Endothelial cell of umbilical vein (primary cell): Measurements from ENCODE around the gene GLRB.

Experiments
- CTCF ChIP-seq, 2 donors: IDR thresholded peaks; 1 replicate in 1 of 2; 2 replicates in 1 of 2; pipeline ENCODE4 v1.5.1; 2011; ENCODE audit warnings: low read length in 2 of 2, mild to moderate bottlenecking in 2 of 2, moderate library complexity in 2 of 2, control low read depth in 1 of 2, inconsistent platforms in 1 of 2, low read depth in 1 of 2; ENCODE audit not compliant: insufficient read depth in 1 of 2; ENCODE audit errors: extremely low read depth in 1 of 2
- EZH2 ChIP-seq: IDR thresholded peaks from 2 replicates; pipeline ENCODE4 v1.6.1; 2012; ENCODE audit warnings: borderline replicate concordance, low read depth, mild to moderate bottlenecking, moderate library complexity, low read length, inconsistent platforms; ENCODE audit not compliant: severe bottlenecking
- FOS ChIP-seq: IDR thresholded peaks from 2 replicates; pipeline ENCODE4 v1.6.1; 2011; ENCODE audit warnings: mild to moderate bottlenecking, low read length, moderate library complexity, borderline replicate concordance; ENCODE audit not compliant: insufficient read depth
- GATA2 ChIP-seq: IDR thresholded peaks from 2 replicates; pipeline ENCODE4 v1.7.0; 2011; ENCODE audit warnings: low read depth, mild to moderate bottlenecking, moderate library complexity, mixed read lengths, low read length; ENCODE audit not compliant: insufficient read length, insufficient read depth
- JUN ChIP-seq: IDR thresholded peaks from 2 replicates; pipeline ENCODE4 v1.6.1; 2011; ENCODE audit warnings: borderline replicate concordance, low read depth; ENCODE audit not compliant: insufficient read length, insufficient read depth
- MAX ChIP-seq: IDR thresholded peaks from 2 replicates; pipeline ENCODE4 v1.6.1; 2011; ENCODE audit not compliant: insufficient read depth, insufficient read length
- MYC ChIP-seq: IDR thresholded peaks from one replicate; pipeline ENCODE4 v1.6.1; 2011; ENCODE audit warnings: mild to moderate bottlenecking, low read depth, low read length
- POLR2A ChIP-seq: IDR thresholded peaks from 2 replicates; pipeline ENCODE4 v1.6.1; 2012; ENCODE audit warnings: low read depth, mild to moderate bottlenecking, control low read depth, low read length
- POLR2AphosphoS5 ChIP-seq: IDR thresholded peaks from 2 replicates; pipeline ENCODE4 v1.6.1; 2012; ENCODE audit warnings: low read depth, mild to moderate bottlenecking, control low read depth, low read length, moderate library complexity; ENCODE audit not compliant: insufficient read depth

- TF ChIP-seq CTCF (IDR thresholded peaks at IDR 0.05; ENCODE audit: extremely low read depth in 1 of 2, insufficient read depth in 1 of 2, low read depth in 1 of 2, low read length in 2 of 2) (no peak), FOS (no peak), EZH2 (no peak), MAX (no peak), POLR2A (no peak), MYC (no peak), POLR2AphosphoS5 (no peak), JUN (no peak), GATA2 (no peak)
These were observed 23.6 kb downstream of the GLRB start for GRCh38 chr4:157099506-157099905.
